Duodenal mucosa (tissue), 2 donors: ENCODE measurements around the gene GPC5.

Experiments
- H3K27ac ChIP-seq: one replicate; pipeline ENCODE4 v1.7.0; 2013; ENCODE audit warnings: low read depth, low read length
- H3K27me3 ChIP-seq, 2 donors: one replicate each; pipeline ENCODE4 v1.7.0; 2013; ENCODE audit warnings: low read length in 2 of 2, control low read depth in 1 of 2; ENCODE audit not compliant: insufficient read depth in 2 of 2, control insufficient read depth in 1 of 2
- H3K36me3 ChIP-seq, 2 donors: one replicate each; pipeline ENCODE4 v1.7.0; 2013; ENCODE audit warnings: low read length in 2 of 2, control low read depth in 1 of 2; ENCODE audit not compliant: insufficient read depth in 2 of 2, control insufficient read depth in 1 of 2
- H3K4me1 ChIP-seq, 2 donors: one replicate each; pipeline ENCODE4 v1.7.0; 2013; ENCODE audit warnings: low read length in 2 of 2, control low read depth in 1 of 2; ENCODE audit not compliant: insufficient read depth in 2 of 2, control insufficient read depth in 1 of 2
- H3K4me3 ChIP-seq, 2 donors: one replicate each; pipeline ENCODE4 v1.7.0; 2013; ENCODE audit warnings: low read length in 2 of 2, low read depth in 1 of 2
- H3K9ac ChIP-seq, 2 donors: one replicate each; pipeline ENCODE4 v1.7.0; 2013; ENCODE audit warnings: low read length in 2 of 2, low read depth in 1 of 2
- H3K9me3 ChIP-seq, 2 donors: one replicate each; pipeline ENCODE4 v1.7.0; 2013; ENCODE audit warnings: low read length in 2 of 2, control low read depth in 1 of 2; ENCODE audit not compliant: control insufficient read depth in 1 of 2

GPC5 gene

GRCh38 chr13:91529739-91530482 lies 131.5 kb downstream of the GPC5 start:
- no peaks in the 10 kb centered on the region for H3K27me3 ChIP-seq
- H3K36me3 ChIP-seq, result no peaks in the 10 kb centered on the region
- H3K9me3 ChIP-seq, result no peaks in the 10 kb centered on the region
- H3K27ac ChIP-seq, result no peak overlapping the region
- H3K4me3 ChIP-seq, result no peak overlapping the region
- no peak overlapping the region for H3K9ac ChIP-seq
- H3K4me1 ChIP-seq, result no peaks in the 10 kb centered on the region

- no peak overlapping the region for H3K27ac ChIP-seq
- no peaks in the 10 kb centered on the region for H3K9me3 ChIP-seq
- H3K9ac ChIP-seq, result no peak overlapping the region
These were observed 133.2 kb downstream of the GPC5 start for GRCh38 chr13:91531646-91532045.

GRCh38 chr13:91533354-91533753 lies 134.9 kb downstream of the GPC5 start:
- no peak overlapping the region for H3K4me3 ChIP-seq
- H3K27ac ChIP-seq, result no peak overlapping the region
- no peaks in the 10 kb centered on the region for H3K9me3 ChIP-seq
- no peaks in the 10 kb centered on the region for H3K4me1 ChIP-seq
- no peak overlapping the region for H3K9ac ChIP-seq
- H3K27me3 ChIP-seq, result no peaks in the 10 kb centered on the region
- H3K36me3 ChIP-seq, result no peaks in the 10 kb centered on the region

More at GRCh38 chr13:91531646-91532045, 133.2 kb downstream of the GPC5 start:
- Histone ChIP-seq H3K27me3 (no peaks in the 10 kb centered on the region), H3K36me3 (no peaks in the 10 kb centered on the region), H3K4me3 (no peak overlapping the region), H3K4me1 (no peaks in the 10 kb centered on the region)

- Histone ChIP-seq H3K27me3 (no peaks in the 10 kb centered on the region), H3K9ac (no peak overlapping the region), H3K4me1 (peaks cover 0 to under 1% of the 10 kb centered on the region in 2 donors), H3K9me3 (no peaks in the 10 kb centered on the region), H3K4me3 (no peak overlapping the region), H3K27ac (no peak overlapping the region), H3K36me3 (no peaks in the 10 kb centered on the region)
These were observed 136.6 kb downstream of the GPC5 start for GRCh38 chr13:91534996-91535395.

GRCh38 chr13:91537376-91537775 lies 139.0 kb downstream of the GPC5 start:
- Histone ChIP-seq H3K9ac (no peak overlapping the region), H3K4me3 (no peak overlapping the region), H3K36me3 (no peaks in the 10 kb centered on the region), H3K27me3 (no peaks in the 10 kb centered on the region), H3K27ac (no peak overlapping the region), H3K4me1 (peaks cover 0 to 5% of the 10 kb centered on the region in 2 donors), H3K9me3 (no peaks in the 10 kb centered on the region)

- no peak overlapping the region for H3K9ac ChIP-seq
- no peaks in the 10 kb centered on the region for H3K27me3 ChIP-seq
- no peak overlapping the region for H3K27ac ChIP-seq
- no peak overlapping the region for H3K4me3 ChIP-seq
- H3K4me1 ChIP-seq, result peaks cover 0 to 5% of the 10 kb centered on the region in 2 donors
- no peaks in the 10 kb centered on the region for H3K9me3 ChIP-seq
- H3K36me3 ChIP-seq, result no peaks in the 10 kb centered on the region
These were observed 141.1 kb downstream of the GPC5 start for GRCh38 chr13:91539286-91540157.

GRCh38 chr13:91540158-91540736 lies 141.8 kb downstream of the GPC5 start:
- no peaks in the 10 kb centered on the region for H3K36me3 ChIP-seq
- H3K9me3 ChIP-seq, result no peaks in the 10 kb centered on the region
- no peak overlapping the region for H3K27ac ChIP-seq
- H3K4me1 ChIP-seq, result peaks cover 0 to 5% of the 10 kb centered on the region in 2 donors
- no peak overlapping the region for H3K9ac ChIP-seq
- no peaks in the 10 kb centered on the region for H3K27me3 ChIP-seq
- H3K4me3 ChIP-seq, result no peak overlapping the region

GRCh38 chr13:91544723-91545122 lies 146.3 kb downstream of the GPC5 start:
- Histone ChIP-seq H3K27me3 (no peaks in the 10 kb centered on the region), H3K9me3 (no peaks in the 10 kb centered on the region), H3K4me3 (no peak overlapping the region), H3K27ac (no peak overlapping the region), H3K36me3 (no peaks in the 10 kb centered on the region), H3K4me1 (peaks cover 0 to 5% of the 10 kb centered on the region in 2 donors), H3K9ac (no peak overlapping the region)

GRCh38 chr13:91546900-91547299 lies 148.5 kb downstream of the GPC5 start:
- Histone ChIP-seq H3K27ac (no peak overlapping the region), H3K9ac (no peak overlapping the region), H3K4me1 (no peaks in the 10 kb centered on the region), H3K4me3 (no peak overlapping the region), H3K36me3 (no peaks in the 10 kb centered on the region), H3K9me3 (no peaks in the 10 kb centered on the region), H3K27me3 (no peaks in the 10 kb centered on the region)

GRCh38 chr13:91553584-91553983 lies 155.2 kb downstream of the GPC5 start:
- H3K9ac ChIP-seq, result no peak overlapping the region
- no peaks in the 10 kb centered on the region for H3K27me3 ChIP-seq
- H3K9me3 ChIP-seq, result no peaks in the 10 kb centered on the region
- H3K4me1 ChIP-seq, result no peaks in the 10 kb centered on the region
- no peaks in the 10 kb centered on the region for H3K36me3 ChIP-seq
- H3K4me3 ChIP-seq, result no peak overlapping the region
- H3K27ac ChIP-seq, result no peak overlapping the region
